ENCODE results near the gene TNIK. TPM values are rescaled to one million over a fixed set of nuclear protein-coding genes. Genes with fewer than 3 reads are reported as not detected.

Gene TNIK
- total RNA-seq, 1 donor from 2014 or later, result 17.0 TPM

- Histone ChIP-seq H3K27me3 (ENCODE audit: control insufficient read depth, insufficient read depth, low read length) (no peaks in the 10 kb centered on the region), H3K4me3 (ENCODE audit: low read depth, low read length) (no peak overlapping the region), H3K36me3 (ENCODE audit: control insufficient read depth, insufficient read depth, low read length) (no peaks in the 10 kb centered on the region)
- TF ChIP-seq CTCF (IDR thresholded peaks at IDR 0.05; ENCODE audit: insufficient read depth, low read length, poor library complexity, severe bottlenecking), result no peak
- no peak for DNase-seq (ENCODE audit: low read depth)
Measured at GRCh38 chr3:171260899-171261298, 199.3 kb downstream of the TNIK start.

- TF ChIP-seq CTCF (IDR thresholded peaks at IDR 0.05; ENCODE audit: insufficient read depth, low read length, poor library complexity, severe bottlenecking), result no peak
- DNase-seq (ENCODE audit: low read depth), result no peak
- Histone ChIP-seq H3K4me3 (ENCODE audit: low read depth, low read length) (no peak overlapping the region), H3K27me3 (ENCODE audit: control insufficient read depth, insufficient read depth, low read length) (no peaks in the 10 kb centered on the region), H3K36me3 (ENCODE audit: control insufficient read depth, insufficient read depth, low read length) (no peaks in the 10 kb centered on the region)
Measured at GRCh38 chr3:171260466-171260865, 199.7 kb downstream of the TNIK start.

GRCh38 chr3:171258316-171258715 lies 201.9 kb downstream of the TNIK start:
- DNase-seq (ENCODE audit: low read depth), result peak; percentile 19
- Histone ChIP-seq H3K4me3 (ENCODE audit: low read depth, low read length) (no peak overlapping the region), H3K27me3 (ENCODE audit: control insufficient read depth, insufficient read depth, low read length) (no peaks in the 10 kb centered on the region), H3K36me3 (ENCODE audit: control insufficient read depth, insufficient read depth, low read length) (no peaks in the 10 kb centered on the region)
- no peak for TF ChIP-seq CTCF (IDR thresholded peaks at IDR 0.05; ENCODE audit: insufficient read depth, low read length, poor library complexity, severe bottlenecking)

GRCh38 chr3:171257251-171258203 lies 202.7 kb downstream of the TNIK start:
- no peak for TF ChIP-seq CTCF (IDR thresholded peaks at IDR 0.05; ENCODE audit: insufficient read depth, low read length, poor library complexity, severe bottlenecking)
- no peak overlapping the region for H3K4me3 ChIP-seq (ENCODE audit: low read depth, low read length)
- H3K27me3 ChIP-seq (ENCODE audit: control insufficient read depth, insufficient read depth, low read length), result no peaks in the 10 kb centered on the region
- no peak for DNase-seq (ENCODE audit: low read depth)
- H3K36me3 ChIP-seq (ENCODE audit: control insufficient read depth, insufficient read depth, low read length), result no peaks in the 10 kb centered on the region

GRCh38 chr3:171256445-171257250 lies 203.6 kb downstream of the TNIK start:
- no peaks in the 10 kb centered on the region for H3K27me3 ChIP-seq (ENCODE audit: control insufficient read depth, insufficient read depth, low read length)
- no peak for DNase-seq (ENCODE audit: low read depth)

More at GRCh38 chr3:171256445-171257250, 203.6 kb downstream of the TNIK start:
- TF ChIP-seq CTCF (IDR thresholded peaks at IDR 0.05; ENCODE audit: insufficient read depth, low read length, poor library complexity, severe bottlenecking), result no peak
- H3K36me3 ChIP-seq (ENCODE audit: control insufficient read depth, insufficient read depth, low read length), result no peaks in the 10 kb centered on the region
- H3K4me3 ChIP-seq (ENCODE audit: low read depth, low read length), result no peak overlapping the region

Measured in kidney epithelial cell (primary cell).